Effector memory CD4-positive, alpha-beta T cell (primary cell): ENCODE data around the gene DNAH10.
"Not testable (repeated sequence)": the region's sequence is repeated elsewhere in the genome, so short reads cannot be mapped to it uniquely, and the experiment has no call there.

Source experiments
- DNase-seq, 3 donors: peaks; one replicate each; pipeline ENCODE4 v3.0.0-alpha.2; 2020
- H3K27ac ChIP-seq: 2 replicates; pipeline ENCODE4 v1.7.0; 2013; ENCODE audit warnings: mild to moderate bottlenecking, low read length, moderate library complexity; ENCODE audit not compliant: insufficient read depth, poor library complexity, severe bottlenecking
- H3K27me3 ChIP-seq: replicated peaks from 2 replicates; pipeline ENCODE4 v1.7.0; 2013; ENCODE audit warnings: mild to moderate bottlenecking, low read length; ENCODE audit not compliant: insufficient read depth, control insufficient read depth, poor library complexity, severe bottlenecking
- H3K36me3 ChIP-seq: 2 replicates; pipeline ENCODE4 v1.7.0; 2013; ENCODE audit warnings: mild to moderate bottlenecking, low read length, moderate library complexity; ENCODE audit not compliant: control insufficient read depth, insufficient read depth
- H3K4me1 ChIP-seq: 2 replicates; pipeline ENCODE4 v1.7.0; 2013; ENCODE audit warnings: low read length, mild to moderate bottlenecking; ENCODE audit not compliant: control insufficient read depth, insufficient read depth, poor library complexity, severe bottlenecking
- H3K4me3 ChIP-seq: 2 replicates; pipeline ENCODE4 v1.7.0; 2013; ENCODE audit warnings: low read length, low read depth, mild to moderate bottlenecking; ENCODE audit not compliant: insufficient read depth, poor library complexity, severe bottlenecking
- H3K9me3 ChIP-seq: 2 replicates; pipeline ENCODE4 v1.7.0; 2013; ENCODE audit warnings: mild to moderate bottlenecking, low read length, moderate library complexity; ENCODE audit not compliant: control insufficient read depth

Gene DNAH10

GRCh38 chr12:123787466-123787865 is 25.4 kb downstream of the DNAH10 start:
- Histone ChIP-seq H3K27me3 (no peaks in the 10 kb centered on the region), H3K9me3 (no peaks in the 10 kb centered on the region), H3K36me3 (no peaks in the 10 kb centered on the region), H3K4me3 (no peak overlapping the region), H3K4me1 (no peaks in the 10 kb centered on the region), H3K27ac (no peak overlapping the region)
- no peak for DNase-seq

- Histone ChIP-seq H3K4me3 (no peak overlapping the region), H3K27me3 (no peaks in the 10 kb centered on the region)
These were observed 26.4 kb downstream of the DNAH10 start for GRCh38 chr12:123788541-123788940.

GRCh38 chr12:123789422-123789821 is 27.3 kb downstream of the DNAH10 start:
- H3K9me3 ChIP-seq, H3K27me3 ChIP-seq, DNase-seq, H3K4me1 ChIP-seq, H3K36me3 ChIP-seq, H3K4me3 ChIP-seq, H3K27ac ChIP-seq: not testable (repeated sequence)

More at GRCh38 chr12:123788541-123788940, 26.4 kb downstream of the DNAH10 start:
- DNase-seq, result no peak
- H3K4me1 ChIP-seq, result no peaks in the 10 kb centered on the region
- H3K27ac ChIP-seq, result no peak overlapping the region
- no peaks in the 10 kb centered on the region for H3K9me3 ChIP-seq
- no peaks in the 10 kb centered on the region for H3K36me3 ChIP-seq

GRCh38 chr12:123790905-123791467 is 28.9 kb downstream of the DNAH10 start:
- H3K27ac ChIP-seq, result no peak overlapping the region
- no peak overlapping the region for H3K4me3 ChIP-seq
- H3K36me3 ChIP-seq, result no peaks in the 10 kb centered on the region
- DNase-seq, result no peak
- H3K27me3 ChIP-seq, result no peaks in the 10 kb centered on the region
- H3K9me3 ChIP-seq, result no peaks in the 10 kb centered on the region
- H3K4me1 ChIP-seq, result no peaks in the 10 kb centered on the region

GRCh38 chr12:123794027-123794426 is 31.9 kb downstream of the DNAH10 start:
- no peak overlapping the region for H3K27ac ChIP-seq
- H3K36me3 ChIP-seq, result no peaks in the 10 kb centered on the region
- H3K4me3 ChIP-seq, result no peak overlapping the region
- DNase-seq, result no peak
- H3K4me1 ChIP-seq, result no peaks in the 10 kb centered on the region
- H3K9me3 ChIP-seq, result no peaks in the 10 kb centered on the region
- H3K27me3 ChIP-seq, result no peaks in the 10 kb centered on the region

GRCh38 chr12:123798518-123798917 is 36.4 kb downstream of the DNAH10 start:
- Histone ChIP-seq H3K36me3 (no peaks in the 10 kb centered on the region), H3K4me3 (no peak overlapping the region), H3K27me3 (no peaks in the 10 kb centered on the region), H3K9me3 (no peaks in the 10 kb centered on the region), H3K4me1 (no peaks in the 10 kb centered on the region), H3K27ac (no peak overlapping the region)
- DNase-seq, result no peak

- no peak for DNase-seq
- no peaks in the 10 kb centered on the region for H3K9me3 ChIP-seq
- no peaks in the 10 kb centered on the region for H3K36me3 ChIP-seq
- H3K27me3 ChIP-seq, result no peaks in the 10 kb centered on the region
- no peak overlapping the region for H3K27ac ChIP-seq
- no peaks in the 10 kb centered on the region for H3K4me1 ChIP-seq
- H3K4me3 ChIP-seq, result no peak overlapping the region
These were observed 37.1 kb downstream of the DNAH10 start for GRCh38 chr12:123799227-123799626.

- no peak for DNase-seq
These were observed 39.6 kb downstream of the DNAH10 start for GRCh38 chr12:123801573-123802178.

GRCh38 chr12:123805173-123805572 is 43.1 kb downstream of the DNAH10 start:
- Histone ChIP-seq H3K27ac (no peak overlapping the region), H3K4me3 (no peak overlapping the region), H3K9me3 (no peaks in the 10 kb centered on the region), H3K4me1 (no peaks in the 10 kb centered on the region), H3K27me3 (no peaks in the 10 kb centered on the region), H3K36me3 (no peaks in the 10 kb centered on the region)
- DNase-seq, result no peak

More at GRCh38 chr12:123801573-123802178, 39.6 kb downstream of the DNAH10 start:
- Histone ChIP-seq H3K36me3 (no peaks in the 10 kb centered on the region), H3K4me1 (no peaks in the 10 kb centered on the region), H3K27ac (no peak overlapping the region), H3K9me3 (no peaks in the 10 kb centered on the region), H3K4me3 (no peak overlapping the region), H3K27me3 (no peaks in the 10 kb centered on the region)

GRCh38 chr12:123807002-123807401 is 44.9 kb downstream of the DNAH10 start:
- Histone ChIP-seq H3K27me3 (no peaks in the 10 kb centered on the region), H3K4me1 (no peaks in the 10 kb centered on the region), H3K27ac (no peak overlapping the region), H3K36me3 (no peaks in the 10 kb centered on the region), H3K9me3 (no peaks in the 10 kb centered on the region), H3K4me3 (no peak overlapping the region)
- DNase-seq, result no peak
